HEK293 (cell line): ENCODE measurements around the gene SNTG2.
A peak's percentile ranks its signal among the peaks of the same experiment; 100 is the strongest.

Experiments
- CTCF ChIA-PET: fragments of 350-600 bp; formaldehyde crosslinking; extraction: SDS; loops from one replicate; lab custom pipeline; 2021; ENCODE audit warnings: antibody characterized with exemption; lab: Yijun Ruan, JAX
- POLR2A ChIA-PET: fragments of 300-600 bp; formaldehyde crosslinking; extraction: SDS; loops from one replicate; lab custom pipeline; 2020; ENCODE audit warnings: antibody characterized with exemption, inconsistent platforms; lab: Yijun Ruan, JAX
- H3K27ac ChIP-seq: fragments of 200-500 bp; sonication (Bioruptor generic); 2 replicates; pipeline ENCODE4 v1.5.1; 2014; ENCODE audit warnings: low read depth, low read length, control low read depth, inconsistent platforms; ENCODE audit errors: extremely low read depth
- H3K36me3 ChIP-seq, 2 experiments: fragments of 200-500 bp in 1 of 2; sonication (Bioruptor generic) in 1 of 2; 1 replicate in 1 of 2; 2 replicates in 1 of 2; pipeline ENCODE4 v1.5.1; 2014 to 2017; ENCODE audit warnings: inconsistent platforms in 2 of 2, low read length in 2 of 2; ENCODE audit not compliant: control insufficient read depth in 2 of 2, insufficient read depth in 1 of 2
- H3K4me1 ChIP-seq: fragments of 200-500 bp; sonication (Bioruptor generic); 2 replicates; pipeline ENCODE4 v1.5.1; 2014; ENCODE audit warnings: mild to moderate bottlenecking, low read length, inconsistent platforms; ENCODE audit not compliant: control insufficient read depth, insufficient read depth
- H3K4me3 ChIP-seq: 2 replicates; pipeline ENCODE4 v1.5.1; 2011; ENCODE audit warnings: low read depth, mild to moderate bottlenecking, control low read depth, low read length, moderate library complexity
- H3K9me3 ChIP-seq: fragments of 200-500 bp; sonication (Bioruptor generic); 2 replicates; pipeline ENCODE4 v1.5.1; 2014; ENCODE audit warnings: low read depth, low read length, inconsistent platforms; ENCODE audit not compliant: control insufficient read depth, insufficient read depth
- BCL11B ChIP-seq: fragments of 450-650 bp; formaldehyde crosslinking; IDR thresholded peaks from 2 replicates; pipeline ENCODE4 v1.5.1; 2016; ENCODE audit warnings: low read depth, missing biosample characterization, missing genetic modification characterization
- ZBTB17 ChIP-seq: fragments of 450-650 bp; formaldehyde crosslinking; IDR thresholded peaks from 2 replicates; pipeline ENCODE4 v1.5.1; 2016; ENCODE audit warnings: missing biosample characterization, missing genetic modification characterization
- ZFHX2 ChIP-seq: fragments of 450-650 bp; formaldehyde crosslinking; conservative IDR thresholded peaks from 2 replicates; pipeline ENCODE4 v1.5.1; 2016; ENCODE audit warnings: missing biosample characterization, missing genetic modification characterization
- ZNF350 ChIP-seq: fragments of 450-650 bp; formaldehyde crosslinking; IDR thresholded peaks from 2 replicates; pipeline ENCODE4 v1.5.0; 2017; ENCODE audit warnings: missing biosample characterization, mild to moderate bottlenecking, missing genetic modification characterization
- ZNF521 ChIP-seq: fragments of 450-650 bp; formaldehyde crosslinking; IDR thresholded peaks from 2 replicates; pipeline ENCODE4 v1.5.1; 2017; ENCODE audit warnings: missing biosample characterization, mild to moderate bottlenecking, missing genetic modification characterization
- ZNF585B ChIP-seq: fragments of 450-650 bp; formaldehyde crosslinking; IDR thresholded peaks from 2 replicates; pipeline ENCODE4 v1.5.1; 2016; ENCODE audit warnings: missing biosample characterization, missing genetic modification characterization
- ZNF610 ChIP-seq: fragments of 450-650 bp; formaldehyde crosslinking; IDR thresholded peaks from 2 replicates; pipeline ENCODE4 v1.5.1; 2016; ENCODE audit warnings: missing biosample characterization, missing genetic modification characterization, borderline replicate concordance
- ZNF701 ChIP-seq: fragments of 450-650 bp; formaldehyde crosslinking; IDR thresholded peaks from 2 replicates; pipeline ENCODE4 v1.5.1; 2016; ENCODE audit warnings: missing biosample characterization, missing genetic modification characterization
- ZNF792 ChIP-seq: fragments of 450-650 bp; formaldehyde crosslinking; IDR thresholded peaks from 2 replicates; pipeline ENCODE4 v1.5.1; 2016; ENCODE audit warnings: missing biosample characterization, missing genetic modification characterization
- ZNF843 ChIP-seq: fragments of 450-650 bp; formaldehyde crosslinking; IDR thresholded peaks from 2 replicates; pipeline ENCODE4 v1.5.1; 2016; ENCODE audit warnings: missing biosample characterization, missing genetic modification characterization
- TF ChIP-seq, protein P1 (sequence below): IDR thresholded peaks from 2 replicates; pipeline ENCODE4 v1.6.1; 2011; ENCODE audit warnings: mild to moderate bottlenecking, low read depth, low read length, borderline replicate concordance
- TF ChIP-seq, protein P2 (sequence below): fragments of 450-650 bp; formaldehyde crosslinking; IDR thresholded peaks from 2 replicates; pipeline ENCODE4 v1.5.1; 2016; ENCODE audit warnings: missing biosample characterization, missing genetic modification characterization
- TF ChIP-seq, protein P3 (sequence below): fragments of 450-650 bp; formaldehyde crosslinking; conservative IDR thresholded peaks from 2 replicates; pipeline ENCODE4 v1.5.1; 2016; ENCODE audit warnings: low read depth, missing biosample characterization, missing genetic modification characterization
- TF ChIP-seq, protein P4 (sequence below): fragments of 450-650 bp; formaldehyde crosslinking; IDR thresholded peaks from 2 replicates; pipeline ENCODE4 v1.5.1; 2017; ENCODE audit warnings: missing biosample characterization, mild to moderate bottlenecking, missing genetic modification characterization, moderate library complexity

SNTG2 gene

DNA sequence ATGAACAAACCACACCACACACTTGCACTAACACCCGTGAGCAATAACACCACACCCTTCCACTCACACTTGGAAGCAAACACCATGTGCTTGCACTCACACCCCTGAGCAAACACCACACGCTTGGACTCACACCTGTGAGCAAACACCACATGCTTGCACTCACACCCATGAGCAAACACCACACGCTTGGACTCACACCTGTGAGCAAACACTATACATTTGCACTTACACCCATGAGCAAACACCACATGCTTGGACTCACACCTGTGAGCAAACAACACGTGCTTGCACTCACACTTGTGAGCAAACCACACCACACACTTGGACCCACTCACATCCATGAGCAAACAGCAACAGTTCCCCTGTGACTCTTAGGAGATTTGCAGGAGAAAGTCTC is 24.4 kb downstream of the SNTG2 start:
- ChIA-PET CTCF (interaction anchor here (0.6 kb wide), 1 partner anchor 41 kb away, joined by 4 read pairs; no protein-coding TSS in a partner anchor), POLR2A (interaction anchor here (1.1 kb wide), 1 partner anchor 15 kb away, joined by 3 read pairs; no protein-coding TSS in a partner anchor)
- Histone ChIP-seq H3K36me3 (no peaks in the 10 kb centered on the region), H3K27ac (no peak overlapping the region), H3K4me1 (peaks cover 10% of the 10 kb centered on the region), H3K4me3 (no peak overlapping the region), H3K9me3 (no peaks in the 10 kb centered on the region)
- TF ChIP-seq, protein P1, sequence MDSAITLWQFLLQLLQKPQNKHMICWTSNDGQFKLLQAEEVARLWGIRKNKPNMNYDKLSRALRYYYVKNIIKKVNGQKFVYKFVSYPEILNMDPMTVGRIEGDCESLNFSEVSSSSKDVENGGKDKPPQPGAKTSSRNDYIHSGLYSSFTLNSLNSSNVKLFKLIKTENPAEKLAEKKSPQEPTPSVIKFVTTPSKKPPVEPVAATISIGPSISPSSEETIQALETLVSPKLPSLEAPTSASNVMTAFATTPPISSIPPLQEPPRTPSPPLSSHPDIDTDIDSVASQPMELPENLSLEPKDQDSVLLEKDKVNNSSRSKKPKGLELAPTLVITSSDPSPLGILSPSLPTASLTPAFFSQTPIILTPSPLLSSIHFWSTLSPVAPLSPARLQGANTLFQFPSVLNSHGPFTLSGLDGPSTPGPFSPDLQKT, result no peak
- no peak for TF ChIP-seq ZNF585B (tag by site-specific recombination)
- no peak for TF ChIP-seq ZNF521
- TF ChIP-seq, protein P2, sequence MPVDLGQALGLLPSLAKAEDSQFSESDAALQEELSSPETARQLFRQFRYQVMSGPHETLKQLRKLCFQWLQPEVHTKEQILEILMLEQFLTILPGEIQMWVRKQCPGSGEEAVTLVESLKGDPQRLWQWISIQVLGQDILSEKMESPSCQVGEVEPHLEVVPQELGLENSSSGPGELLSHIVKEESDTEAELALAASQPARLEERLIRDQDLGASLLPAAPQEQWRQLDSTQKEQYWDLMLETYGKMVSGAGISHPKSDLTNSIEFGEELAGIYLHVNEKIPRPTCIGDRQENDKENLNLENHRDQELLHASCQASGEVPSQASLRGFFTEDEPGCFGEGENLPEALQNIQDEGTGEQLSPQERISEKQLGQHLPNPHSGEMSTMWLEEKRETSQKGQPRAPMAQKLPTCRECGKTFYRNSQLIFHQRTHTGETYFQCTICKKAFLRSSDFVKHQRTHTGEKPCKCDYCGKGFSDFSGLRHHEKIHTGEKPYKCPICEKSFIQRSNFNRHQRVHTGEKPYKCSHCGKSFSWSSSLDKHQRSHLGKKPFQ (tag by site-specific recombination), result peak; percentile 58

DNA sequence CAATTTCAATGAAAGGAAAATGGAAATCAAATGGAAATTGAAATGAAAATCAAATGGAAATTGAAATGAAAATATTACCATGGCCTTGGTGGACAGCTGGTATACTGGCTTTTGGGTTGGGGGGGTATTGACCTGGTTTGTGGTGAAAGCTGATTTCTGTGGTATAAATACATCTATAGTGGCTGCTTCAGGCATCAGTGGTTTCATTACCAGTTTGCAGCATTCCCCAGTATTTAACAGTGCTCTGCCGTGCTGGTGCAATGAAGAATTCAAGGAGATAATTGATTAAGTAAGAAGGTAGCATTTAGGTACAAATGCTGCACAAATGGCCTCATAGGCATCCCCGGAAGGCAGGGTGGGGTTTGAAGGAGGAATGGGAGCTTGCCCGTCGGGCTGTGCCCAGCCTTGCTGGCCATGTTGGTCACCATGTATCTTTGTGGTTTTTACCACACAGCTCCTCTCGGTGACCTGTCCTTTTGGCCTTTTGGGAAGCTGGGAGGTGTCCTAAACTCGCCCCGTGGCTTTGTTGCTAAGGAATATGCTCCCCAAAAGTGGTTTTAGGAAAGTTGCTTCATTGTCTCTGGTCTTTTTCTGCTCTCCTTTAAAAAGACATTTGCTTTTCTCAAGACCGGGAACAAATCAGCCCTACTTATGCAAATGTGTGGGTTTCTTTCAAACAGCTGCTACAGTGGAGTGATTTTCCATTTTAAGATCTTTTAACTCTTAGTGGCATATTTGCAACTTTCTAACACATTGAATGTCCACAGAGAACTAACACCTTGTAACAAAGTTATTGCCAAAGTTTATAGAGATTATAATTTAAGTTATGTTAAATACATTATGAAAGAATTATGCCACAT is 28.6 kb downstream of the SNTG2 start:
- TF ChIP-seq ZNF792 (tag by site-specific recombination) (no peak), ZNF610 (tag by site-specific recombination) (no peak), ZNF350 (no peak), ZBTB17 (tag by site-specific recombination) (no peak), ZNF843 (tag by site-specific recombination) (no peak), ZNF701 (tag by site-specific recombination) (no peak), BCL11B (no peak)
- TF ChIP-seq, protein P3, sequence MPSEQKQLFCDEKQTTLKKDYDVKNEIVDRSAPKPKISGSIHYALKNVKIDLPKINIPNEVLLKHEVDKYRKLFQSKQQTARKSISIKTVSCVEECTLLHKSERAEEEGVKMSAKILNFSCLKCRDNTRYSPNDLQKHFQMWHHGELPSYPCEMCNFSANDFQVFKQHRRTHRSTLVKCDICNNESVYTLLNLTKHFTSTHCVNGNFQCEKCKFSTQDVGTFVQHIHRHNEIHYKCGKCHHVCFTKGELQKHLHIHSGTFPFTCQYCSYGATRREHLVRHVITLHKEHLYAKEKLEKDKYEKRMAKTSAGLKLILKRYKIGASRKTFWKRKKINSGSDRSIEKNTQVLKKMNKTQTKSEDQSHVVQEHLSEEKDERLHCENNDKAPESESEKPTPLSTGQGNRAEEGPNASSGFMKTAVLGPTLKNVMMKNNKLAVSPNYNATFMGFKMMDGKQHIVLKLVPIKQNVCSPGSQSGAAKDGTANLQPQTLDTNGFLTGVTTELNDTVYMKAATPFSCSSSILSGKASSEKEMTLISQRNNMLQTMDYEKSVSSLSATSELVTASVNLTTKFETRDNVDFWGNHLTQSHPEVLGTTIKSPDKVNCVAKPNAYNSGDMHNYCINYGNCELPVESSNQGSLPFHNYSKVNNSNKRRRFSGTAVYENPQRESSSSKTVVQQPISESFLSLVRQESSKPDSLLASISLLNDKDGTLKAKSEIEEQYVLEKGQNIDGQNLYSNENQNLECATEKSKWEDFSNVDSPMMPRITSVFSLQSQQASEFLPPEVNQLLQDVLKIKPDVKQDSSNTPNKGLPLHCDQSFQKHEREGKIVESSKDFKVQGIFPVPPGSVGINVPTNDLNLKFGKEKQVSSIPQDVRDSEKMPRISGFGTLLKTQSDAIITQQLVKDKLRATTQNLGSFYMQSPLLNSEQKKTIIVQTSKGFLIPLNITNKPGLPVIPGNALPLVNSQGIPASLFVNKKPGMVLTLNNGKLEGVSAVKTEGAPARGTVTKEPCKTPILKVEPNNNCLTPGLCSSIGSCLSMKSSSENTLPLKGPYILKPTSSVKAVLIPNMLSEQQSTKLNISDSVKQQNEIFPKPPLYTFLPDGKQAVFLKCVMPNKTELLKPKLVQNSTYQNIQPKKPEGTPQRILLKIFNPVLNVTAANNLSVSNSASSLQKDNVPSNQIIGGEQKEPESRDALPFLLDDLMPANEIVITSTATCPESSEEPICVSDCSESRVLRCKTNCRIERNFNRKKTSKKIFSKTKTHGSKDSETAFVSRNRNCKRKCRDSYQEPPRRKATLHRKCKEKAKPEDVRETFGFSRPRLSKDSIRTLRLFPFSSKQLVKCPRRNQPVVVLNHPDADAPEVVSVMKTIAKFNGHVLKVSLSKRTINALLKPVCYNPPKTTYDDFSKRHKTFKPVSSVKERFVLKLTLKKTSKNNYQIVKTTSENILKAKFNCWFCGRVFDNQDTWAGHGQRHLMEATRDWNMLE (tag by site-specific recombination), result no peak
- Histone ChIP-seq H3K4me3 (no peak overlapping the region), H3K9me3 (no peaks in the 10 kb centered on the region), H3K27ac (no peak overlapping the region), H3K36me3 (no peaks in the 10 kb centered on the region), H3K4me1 (peaks cover 7% of the 10 kb centered on the region)
- POLR2A ChIA-PET, result no interaction called here
- CTCF ChIA-PET, result interaction anchor here (0.7 kb wide), 1 partner anchor 126 kb away, joined by 3 read pairs; no protein-coding TSS in a partner anchor

DNA sequence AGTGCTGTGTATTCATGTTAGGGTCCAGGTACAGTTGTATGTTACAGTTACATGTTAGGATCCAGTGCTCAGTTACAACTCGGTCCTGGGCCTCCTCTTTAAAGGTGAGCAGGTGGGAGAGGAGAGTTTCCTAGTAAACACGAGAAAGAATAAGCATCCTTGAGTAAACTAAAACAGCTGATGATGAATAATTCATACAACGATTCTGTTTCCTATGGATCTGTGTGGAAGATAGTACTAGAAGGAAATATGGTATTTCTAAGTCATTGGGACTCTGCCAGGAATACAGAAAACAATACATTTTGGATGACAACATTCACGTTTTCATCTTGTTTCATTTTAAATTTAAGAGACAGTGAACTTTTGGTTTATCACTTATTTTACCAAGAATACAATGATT is 29.5 kb downstream of the SNTG2 start:
- H3K4me3 ChIP-seq, result no peak overlapping the region
- TF ChIP-seq, protein P4, sequence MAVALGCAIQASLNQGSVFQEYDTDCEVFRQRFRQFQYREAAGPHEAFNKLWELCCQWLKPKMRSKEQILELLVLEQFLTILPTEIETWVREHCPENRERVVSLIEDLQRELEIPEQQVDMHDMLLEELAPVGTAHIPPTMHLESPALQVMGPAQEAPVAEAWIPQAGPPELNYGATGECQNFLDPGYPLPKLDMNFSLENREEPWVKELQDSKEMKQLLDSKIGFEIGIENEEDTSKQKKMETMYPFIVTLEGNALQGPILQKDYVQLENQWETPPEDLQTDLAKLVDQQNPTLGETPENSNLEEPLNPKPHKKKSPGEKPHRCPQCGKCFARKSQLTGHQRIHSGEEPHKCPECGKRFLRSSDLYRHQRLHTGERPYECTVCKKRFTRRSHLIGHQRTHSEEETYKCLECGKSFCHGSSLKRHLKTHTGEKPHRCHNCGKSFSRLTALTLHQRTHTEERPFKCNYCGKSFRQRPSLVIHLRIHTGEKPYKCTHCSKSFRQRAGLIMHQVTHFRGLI (tag by site-specific recombination), result no peak
- no peak for TF ChIP-seq ZFHX2 (tag by site-specific recombination)
- H3K9me3 ChIP-seq, result no peaks in the 10 kb centered on the region
- H3K4me1 ChIP-seq, result no peaks in the 10 kb centered on the region
- POLR2A ChIA-PET, result no interaction called here
- H3K36me3 ChIP-seq, result no peaks in the 10 kb centered on the region
- no peak overlapping the region for H3K27ac ChIP-seq
- CTCF ChIA-PET, result interaction anchor here (0.7 kb wide), 1 partner anchor 125 kb away, joined by 3 read pairs; no protein-coding TSS in a partner anchor
